HL-60 (cell line): ENCODE data around the gene KLRD1.
"Not testable (repeated sequence)": the region's sequence is repeated elsewhere in the genome, so short reads cannot be mapped to it uniquely, and the experiment has no call there.

Experiments
- GABPA ChIP-seq: IDR thresholded peaks from 2 replicates; pipeline ENCODE4 v1.6.1; 2012; ENCODE audit warnings: low read depth
- POLR2AphosphoS5 ChIP-seq: IDR thresholded peaks from 2 replicates; pipeline ENCODE4 v1.6.1; 2012; ENCODE audit warnings: low read depth
- TF ChIP-seq, protein P1 (sequence below): IDR thresholded peaks from one replicate; pipeline ENCODE4 v1.5.1; 2011; ENCODE audit warnings: low read length, control low read depth, inconsistent platforms; ENCODE audit not compliant: insufficient read depth
- TF ChIP-seq, protein P2 (sequence below): IDR thresholded peaks from 2 replicates; pipeline ENCODE4 v1.6.1; 2012; ENCODE audit warnings: low read depth; ENCODE audit not compliant: insufficient replicate concordance

DNA sequence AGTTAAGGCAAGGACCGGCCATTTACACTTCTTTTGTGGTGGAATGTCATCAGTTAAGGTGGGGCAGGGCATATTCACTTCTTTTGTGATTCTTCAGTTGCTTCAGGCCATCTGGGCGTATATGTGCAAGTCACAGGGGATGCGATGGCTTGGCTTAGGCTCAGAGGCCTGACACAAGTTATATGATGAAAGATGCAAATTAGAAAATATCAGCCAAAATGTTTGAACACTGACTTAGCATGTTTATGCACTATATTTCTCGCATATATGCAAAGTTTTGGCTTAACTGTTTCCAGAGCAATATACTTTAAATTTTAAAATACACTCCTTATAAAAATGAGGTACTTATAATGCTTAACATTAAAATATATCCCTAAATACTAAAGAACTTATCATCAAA lies 30.8 kb downstream of the KLRD1 start:
- TF ChIP-seq, protein P1, sequence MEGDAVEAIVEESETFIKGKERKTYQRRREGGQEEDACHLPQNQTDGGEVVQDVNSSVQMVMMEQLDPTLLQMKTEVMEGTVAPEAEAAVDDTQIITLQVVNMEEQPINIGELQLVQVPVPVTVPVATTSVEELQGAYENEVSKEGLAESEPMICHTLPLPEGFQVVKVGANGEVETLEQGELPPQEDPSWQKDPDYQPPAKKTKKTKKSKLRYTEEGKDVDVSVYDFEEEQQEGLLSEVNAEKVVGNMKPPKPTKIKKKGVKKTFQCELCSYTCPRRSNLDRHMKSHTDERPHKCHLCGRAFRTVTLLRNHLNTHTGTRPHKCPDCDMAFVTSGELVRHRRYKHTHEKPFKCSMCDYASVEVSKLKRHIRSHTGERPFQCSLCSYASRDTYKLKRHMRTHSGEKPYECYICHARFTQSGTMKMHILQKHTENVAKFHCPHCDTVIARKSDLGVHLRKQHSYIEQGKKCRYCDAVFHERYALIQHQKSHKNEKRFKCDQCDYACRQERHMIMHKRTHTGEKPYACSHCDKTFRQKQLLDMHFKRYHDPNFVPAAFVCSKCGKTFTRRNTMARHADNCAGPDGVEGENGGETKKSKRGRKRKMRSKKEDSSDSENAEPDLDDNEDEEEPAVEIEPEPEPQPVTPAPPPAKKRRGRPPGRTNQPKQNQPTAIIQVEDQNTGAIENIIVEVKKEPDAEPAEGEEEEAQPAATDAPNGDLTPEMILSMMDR, result not testable (repeated sequence)
- not testable (repeated sequence) for TF ChIP-seq GABPA, POLR2AphosphoS5
- TF ChIP-seq, protein P2, sequence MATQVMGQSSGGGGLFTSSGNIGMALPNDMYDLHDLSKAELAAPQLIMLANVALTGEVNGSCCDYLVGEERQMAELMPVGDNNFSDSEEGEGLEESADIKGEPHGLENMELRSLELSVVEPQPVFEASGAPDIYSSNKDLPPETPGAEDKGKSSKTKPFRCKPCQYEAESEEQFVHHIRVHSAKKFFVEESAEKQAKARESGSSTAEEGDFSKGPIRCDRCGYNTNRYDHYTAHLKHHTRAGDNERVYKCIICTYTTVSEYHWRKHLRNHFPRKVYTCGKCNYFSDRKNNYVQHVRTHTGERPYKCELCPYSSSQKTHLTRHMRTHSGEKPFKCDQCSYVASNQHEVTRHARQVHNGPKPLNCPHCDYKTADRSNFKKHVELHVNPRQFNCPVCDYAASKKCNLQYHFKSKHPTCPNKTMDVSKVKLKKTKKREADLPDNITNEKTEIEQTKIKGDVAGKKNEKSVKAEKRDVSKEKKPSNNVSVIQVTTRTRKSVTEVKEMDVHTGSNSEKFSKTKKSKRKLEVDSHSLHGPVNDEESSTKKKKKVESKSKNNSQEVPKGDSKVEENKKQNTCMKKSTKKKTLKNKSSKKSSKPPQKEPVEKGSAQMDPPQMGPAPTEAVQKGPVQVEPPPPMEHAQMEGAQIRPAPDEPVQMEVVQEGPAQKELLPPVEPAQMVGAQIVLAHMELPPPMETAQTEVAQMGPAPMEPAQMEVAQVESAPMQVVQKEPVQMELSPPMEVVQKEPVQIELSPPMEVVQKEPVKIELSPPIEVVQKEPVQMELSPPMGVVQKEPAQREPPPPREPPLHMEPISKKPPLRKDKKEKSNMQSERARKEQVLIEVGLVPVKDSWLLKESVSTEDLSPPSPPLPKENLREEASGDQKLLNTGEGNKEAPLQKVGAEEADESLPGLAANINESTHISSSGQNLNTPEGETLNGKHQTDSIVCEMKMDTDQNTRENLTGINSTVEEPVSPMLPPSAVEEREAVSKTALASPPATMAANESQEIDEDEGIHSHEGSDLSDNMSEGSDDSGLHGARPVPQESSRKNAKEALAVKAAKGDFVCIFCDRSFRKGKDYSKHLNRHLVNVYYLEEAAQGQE, result not testable (repeated sequence)
